ENCODE data around the gene OR2Y1. TPM values are rescaled to one million over a fixed set of nuclear protein-coding genes. Genes with fewer than 3 reads are reported as not detected.

Gene OR2Y1
- total RNA-seq, 1 donor from 2014 or later = not detected

DNA sequence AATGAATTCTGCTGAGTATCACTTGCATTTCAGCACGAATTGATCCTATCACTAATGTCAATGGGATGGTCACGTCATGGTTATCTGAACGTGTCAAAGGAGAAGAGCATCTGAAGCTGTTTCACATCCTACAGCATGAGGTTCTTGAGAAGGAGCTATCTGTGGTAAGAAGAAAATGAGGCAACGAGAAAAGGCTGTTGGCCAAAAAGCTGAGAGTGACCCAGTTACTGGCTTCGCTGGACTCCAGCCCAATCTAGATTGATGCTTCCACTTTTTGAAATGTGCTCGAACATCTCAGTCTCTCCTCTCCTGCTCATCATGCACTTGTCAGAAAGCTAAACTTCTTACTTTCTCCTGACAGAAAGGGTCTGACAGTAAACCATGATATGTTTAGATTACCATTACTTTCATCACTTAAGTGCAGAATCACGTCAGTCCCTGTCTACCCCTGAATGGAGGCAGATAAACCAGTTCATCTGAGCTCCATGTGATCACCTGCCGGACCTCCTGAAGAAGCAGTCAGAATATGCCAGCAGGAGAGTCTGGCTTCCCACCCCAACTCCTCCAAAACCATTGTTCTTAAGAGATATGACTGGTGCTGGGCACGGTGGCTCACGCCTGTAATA, 40.2 kb upstream of the OR2Y1 start:
- DNase-seq (ENCODE audit: extremely low spot score, unreplicated experiment) = no peak
- Mint-ChIP-seq H3K4me3 (ENCODE audit: unreplicated experiment) (no peak overlapping the region), H3K36me3 (ENCODE audit: unreplicated experiment) (no peaks in the 10 kb centered on the region), H3K4me1 (ENCODE audit: unreplicated experiment) (peaks cover 23% of the 10 kb centered on the region), H3K27me3 (ENCODE audit: unreplicated experiment) (no peaks in the 10 kb centered on the region), H3K9me3 (ENCODE audit: unreplicated experiment) (no peaks in the 10 kb centered on the region), H3K27ac (ENCODE audit: unreplicated experiment) (no peak overlapping the region)
- TF ChIP-seq, protein P1, sequence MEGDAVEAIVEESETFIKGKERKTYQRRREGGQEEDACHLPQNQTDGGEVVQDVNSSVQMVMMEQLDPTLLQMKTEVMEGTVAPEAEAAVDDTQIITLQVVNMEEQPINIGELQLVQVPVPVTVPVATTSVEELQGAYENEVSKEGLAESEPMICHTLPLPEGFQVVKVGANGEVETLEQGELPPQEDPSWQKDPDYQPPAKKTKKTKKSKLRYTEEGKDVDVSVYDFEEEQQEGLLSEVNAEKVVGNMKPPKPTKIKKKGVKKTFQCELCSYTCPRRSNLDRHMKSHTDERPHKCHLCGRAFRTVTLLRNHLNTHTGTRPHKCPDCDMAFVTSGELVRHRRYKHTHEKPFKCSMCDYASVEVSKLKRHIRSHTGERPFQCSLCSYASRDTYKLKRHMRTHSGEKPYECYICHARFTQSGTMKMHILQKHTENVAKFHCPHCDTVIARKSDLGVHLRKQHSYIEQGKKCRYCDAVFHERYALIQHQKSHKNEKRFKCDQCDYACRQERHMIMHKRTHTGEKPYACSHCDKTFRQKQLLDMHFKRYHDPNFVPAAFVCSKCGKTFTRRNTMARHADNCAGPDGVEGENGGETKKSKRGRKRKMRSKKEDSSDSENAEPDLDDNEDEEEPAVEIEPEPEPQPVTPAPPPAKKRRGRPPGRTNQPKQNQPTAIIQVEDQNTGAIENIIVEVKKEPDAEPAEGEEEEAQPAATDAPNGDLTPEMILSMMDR (IDR thresholded peaks at IDR 0.05) = no peak

GRCh38 chr5:180777475-180777874, 37.6 kb upstream of the OR2Y1 start:
- Mint-ChIP-seq H3K27ac (ENCODE audit: unreplicated experiment) (no peak overlapping the region), H3K9me3 (ENCODE audit: unreplicated experiment) (peaks cover 9% of the 10 kb centered on the region), H3K4me1 (ENCODE audit: unreplicated experiment) (no peaks in the 10 kb centered on the region), H3K4me3 (ENCODE audit: unreplicated experiment) (no peak overlapping the region), H3K36me3 (ENCODE audit: unreplicated experiment) (no peaks in the 10 kb centered on the region), H3K27me3 (ENCODE audit: unreplicated experiment) (peaks cover 5% of the 10 kb centered on the region)
- DNase-seq (ENCODE audit: extremely low spot score, unreplicated experiment) = no peak
- TF ChIP-seq, protein P1 (IDR thresholded peaks at IDR 0.05) = no peak

- H3K27me3 Mint-ChIP-seq (ENCODE audit: unreplicated experiment) = peaks cover 5% of the 10 kb centered on the region
- no peak overlapping the region for H3K27ac Mint-ChIP-seq (ENCODE audit: unreplicated experiment)
- H3K9me3 Mint-ChIP-seq (ENCODE audit: unreplicated experiment) = peaks cover 15% of the 10 kb centered on the region
- DNase-seq (ENCODE audit: extremely low spot score, unreplicated experiment) = no peak
- H3K4me1 Mint-ChIP-seq (ENCODE audit: unreplicated experiment) = no peaks in the 10 kb centered on the region
- no peaks in the 10 kb centered on the region for H3K36me3 Mint-ChIP-seq (ENCODE audit: unreplicated experiment)
- no peak overlapping the region for H3K4me3 Mint-ChIP-seq (ENCODE audit: unreplicated experiment)
- TF ChIP-seq, protein P1 (IDR thresholded peaks at IDR 0.05) = no peak
Observed at GRCh38 chr5:180776376-180776775, 36.5 kb upstream of the OR2Y1 start.

- DNase-seq (ENCODE audit: extremely low spot score, unreplicated experiment) = no peak
- Mint-ChIP-seq H3K4me1 (ENCODE audit: unreplicated experiment) (no peaks in the 10 kb centered on the region), H3K9me3 (ENCODE audit: unreplicated experiment) (peaks cover 15% of the 10 kb centered on the region), H3K4me3 (ENCODE audit: unreplicated experiment) (no peak overlapping the region), H3K27me3 (ENCODE audit: unreplicated experiment) (peaks cover 5% of the 10 kb centered on the region), H3K27ac (ENCODE audit: unreplicated experiment) (no peak overlapping the region), H3K36me3 (ENCODE audit: unreplicated experiment) (no peaks in the 10 kb centered on the region)
- TF ChIP-seq, protein P1 (IDR thresholded peaks at IDR 0.05) = no peak
Observed at GRCh38 chr5:180775624-180776023, 35.8 kb upstream of the OR2Y1 start.

DNA sequence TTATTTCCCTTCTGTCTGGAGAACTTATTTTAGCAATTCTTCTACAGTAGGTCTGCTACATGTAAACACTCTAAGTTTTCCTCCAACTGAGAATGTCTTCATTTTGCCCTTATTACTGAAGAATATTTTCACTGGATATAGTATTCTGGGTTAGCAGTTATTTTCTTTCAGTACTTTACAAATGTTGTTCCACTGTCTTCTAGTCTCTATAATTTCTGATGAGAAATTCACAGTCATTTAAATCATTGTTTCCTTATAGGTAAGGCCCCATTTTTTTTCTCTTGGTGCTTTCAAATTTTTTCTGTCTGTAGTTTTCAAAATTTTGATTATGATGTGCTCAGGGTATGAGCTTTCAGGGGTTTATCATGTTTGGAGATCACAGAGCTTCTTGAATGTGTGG, 32.0 kb upstream of the OR2Y1 start:
- H3K9me3 Mint-ChIP-seq (ENCODE audit: unreplicated experiment) = peaks cover 28% of the 10 kb centered on the region
- peaks cover 10% of the 10 kb centered on the region for H3K27me3 Mint-ChIP-seq (ENCODE audit: unreplicated experiment)
- no peak overlapping the region for H3K27ac Mint-ChIP-seq (ENCODE audit: unreplicated experiment)
- DNase-seq (ENCODE audit: extremely low spot score, unreplicated experiment) = no peak
- TF ChIP-seq, protein P1 (IDR thresholded peaks at IDR 0.05) = no peak
- no peak overlapping the region for H3K4me3 Mint-ChIP-seq (ENCODE audit: unreplicated experiment)
- H3K4me1 Mint-ChIP-seq (ENCODE audit: unreplicated experiment) = no peaks in the 10 kb centered on the region
- H3K36me3 Mint-ChIP-seq (ENCODE audit: unreplicated experiment) = no peaks in the 10 kb centered on the region
